ENCODE measurements around the gene CASTOR1. TPM values are rescaled to one million over a fixed set of nuclear protein-coding genes. Genes with fewer than 3 reads are reported as not detected.

CASTOR1 gene
- total RNA-seq, 8 experiments from 2014 or later: 1.7 to 13.6 (median 7.0) TPM

DNA sequence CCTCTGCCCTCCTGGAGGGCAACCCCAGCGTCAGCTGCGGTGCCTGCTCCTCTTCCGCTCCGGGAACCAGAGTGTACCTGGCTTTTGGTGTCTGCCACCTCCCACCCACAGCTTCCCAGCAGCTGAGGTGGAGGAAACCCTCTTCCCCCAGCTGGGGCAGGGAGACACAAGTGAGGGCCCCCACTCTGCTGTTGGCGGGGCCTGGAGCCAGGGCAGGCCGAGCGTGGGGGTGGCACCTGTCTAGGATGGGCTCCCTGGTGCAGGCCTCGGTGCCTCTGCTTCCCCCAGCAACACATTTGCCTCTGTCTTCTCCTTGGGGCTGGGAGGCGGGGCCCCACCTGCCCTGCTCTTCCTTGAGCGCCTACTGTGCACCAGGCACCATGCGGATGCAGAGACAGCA lies 29.0 kb downstream of the CASTOR1 start:
- in situ Hi-C loops (cut with MboI; ENCODE audit: low pct_unique_long_range_greater_than_20kb in 2 of 9, low sequenced_read_pairs in 9 of 9, unreplicated experiment in 9 of 9): loop anchor here in 1 of 9 experiments (10.0 kb wide), 1 partner anchor 155 kb away; no protein-coding TSS in a partner anchor
- 88 to 100% (median 98%) methylated on average over 2 to 7 of the region's 11 CpGs; no CpG with 5 or more reads in 7 of the 10 experiments for WGBS, 10 experiments

DNA sequence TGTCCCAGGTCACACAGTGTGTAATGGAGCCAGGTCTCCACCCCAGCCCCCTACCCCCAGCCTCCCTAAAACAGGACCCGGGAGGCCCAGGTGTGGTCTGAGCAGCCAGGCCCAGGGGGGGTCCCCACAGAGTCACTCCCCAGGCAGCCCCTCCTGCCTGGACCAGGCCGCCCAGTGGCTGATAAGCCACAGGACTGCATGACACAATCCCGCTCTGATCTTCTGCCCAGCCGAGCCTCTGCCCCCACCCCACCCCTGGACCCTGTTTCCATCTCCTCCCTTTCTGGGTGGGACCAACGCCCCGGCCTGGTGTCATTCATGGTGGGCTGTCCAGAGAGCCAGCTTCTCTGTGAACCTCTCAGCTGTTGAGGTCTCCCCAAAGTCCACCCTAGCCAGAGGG lies 35.0 kb downstream of the CASTOR1 start:
- in situ Hi-C loops (cut with MboI; ENCODE audit: low pct_unique_long_range_greater_than_20kb in 2 of 9, low sequenced_read_pairs in 9 of 9, unreplicated experiment in 9 of 9): no loop called here
- no peak for ATAC-seq (replicated peaks in 6 of 8)
- H3K4me1 ChIP-seq (replicated peaks in 1 of 2): peaks cover 23 to 35% of the 10 kb centered on the region in 2 donors
- WGBS, 10 experiments: 67% methylated on average over 1 of the region's 6 CpGs; no CpG with 5 or more reads in 9 of the 10 experiments
- H3K27ac ChIP-seq: peak overlapping the region; percentile 80 to 82
- no peak overlapping the region for H3K4me3 ChIP-seq

More for the DNA sequence above, 29.0 kb downstream of the CASTOR1 start:
- peaks cover 0 to 7% of the 10 kb centered on the region in 2 donors for H3K4me1 ChIP-seq (replicated peaks in 1 of 2)
- H3K27ac ChIP-seq: no peak overlapping the region
- H3K4me3 ChIP-seq: no peak overlapping the region
- ATAC-seq (replicated peaks in 6 of 8): no peak

DNA sequence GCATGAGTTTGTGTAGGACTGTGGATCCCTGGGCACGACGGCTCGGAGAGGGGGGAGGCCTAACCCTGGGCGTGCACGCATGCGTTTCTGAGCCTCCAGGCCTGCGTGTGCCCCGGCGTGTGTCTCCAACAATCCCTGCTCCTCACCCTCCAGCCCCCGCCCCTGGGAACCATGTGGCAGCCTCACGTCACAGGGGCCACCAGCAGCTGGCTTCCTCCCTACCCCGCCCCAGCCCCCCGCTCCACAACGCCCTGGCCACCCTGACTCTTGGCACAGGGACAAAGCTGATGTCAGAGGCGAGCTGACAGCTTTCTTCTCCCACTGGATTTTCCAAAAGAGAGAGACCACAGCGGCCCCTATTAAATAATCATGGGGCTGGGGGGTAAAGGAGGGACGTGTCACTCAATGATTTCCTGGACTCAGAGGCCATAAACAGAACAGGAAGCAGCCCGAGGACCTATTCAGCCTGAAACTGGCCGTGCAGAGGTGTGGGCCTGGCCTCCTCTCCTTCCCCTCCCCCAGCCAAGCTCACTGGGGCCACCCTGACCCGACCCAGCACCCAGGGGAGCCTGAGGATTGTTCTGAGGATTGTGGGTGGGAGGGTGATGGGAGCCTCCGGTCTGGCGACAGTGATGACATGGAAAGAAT lies 36.0 kb downstream of the CASTOR1 start:
- H3K27ac ChIP-seq: peak overlapping the region; percentile 80 to 82
- peak; percentile 30 to 76 (median 70) for ATAC-seq (replicated peaks in 6 of 8)
- in situ Hi-C loops (cut with MboI; ENCODE audit: low pct_unique_long_range_greater_than_20kb in 2 of 9, low sequenced_read_pairs in 9 of 9, unreplicated experiment in 9 of 9): no loop called here
- peaks cover 31 to 43% of the 10 kb centered on the region in 2 donors for H3K4me1 ChIP-seq (replicated peaks in 1 of 2)
- WGBS, 10 experiments: 27% methylated on average over 3 of the region's 22 CpGs; no CpG with 5 or more reads in 9 of the 10 experiments
- no peak overlapping the region for H3K4me3 ChIP-seq

- in situ Hi-C loops (cut with MboI; ENCODE audit: low pct_unique_long_range_greater_than_20kb in 2 of 9, low sequenced_read_pairs in 9 of 9, unreplicated experiment in 9 of 9): no loop called here
- H3K4me1 ChIP-seq (replicated peaks in 1 of 2): peaks cover 31 to 43% of the 10 kb centered on the region in 2 donors
- no peak overlapping the region for H3K4me3 ChIP-seq
- peak overlapping the region; percentile 52 to 82 for H3K27ac ChIP-seq
- ATAC-seq (replicated peaks in 6 of 8): peak in 5 of 8 experiments; percentile 1 to 8 (median 3)
- WGBS, 10 experiments: 50 to 100% (median 63%) methylated on average over 1 to 6 of the region's 22 CpGs; no CpG with 5 or more reads in 4 of the 10 experiments
These were observed 36.7 kb downstream of the CASTOR1 start for GRCh38 chr22:30252411-30253204.

GRCh38 chr22:30251711-30252110 lies 37.6 kb downstream of the CASTOR1 start:
- Histone ChIP-seq H3K4me1 (replicated peaks in 1 of 2) (peaks cover 36 to 49% of the 10 kb centered on the region in 2 donors), H3K27ac (peak overlapping the region; percentile 15 to 26), H3K4me3 (no peak overlapping the region)
- 15 to 90% (median 63%) methylated on average over 2 to 6 of the region's 10 CpGs; no CpG with 5 or more reads in 4 of the 10 experiments for WGBS, 10 experiments
- in situ Hi-C loops (cut with MboI; ENCODE audit: low pct_unique_long_range_greater_than_20kb in 2 of 9, low sequenced_read_pairs in 9 of 9, unreplicated experiment in 9 of 9): no loop called here
- no peak for ATAC-seq (replicated peaks in 6 of 8)

GRCh38 chr22:30250661-30251267 lies 38.5 kb downstream of the CASTOR1 start:
- ATAC-seq (replicated peaks in 6 of 8): no peak
- peaks cover 44 to 51% of the 10 kb centered on the region in 2 donors for H3K4me1 ChIP-seq (replicated peaks in 1 of 2)
- no peak overlapping the region for H3K27ac ChIP-seq
- H3K4me3 ChIP-seq: no peak overlapping the region
- WGBS, 10 experiments: 60 to 83% methylated on average over 1 of the region's 12 CpGs; no CpG with 5 or more reads in 8 of the 10 experiments
- in situ Hi-C loops (cut with MboI; ENCODE audit: low pct_unique_long_range_greater_than_20kb in 2 of 9, low sequenced_read_pairs in 9 of 9, unreplicated experiment in 9 of 9): no loop called here

DNA sequence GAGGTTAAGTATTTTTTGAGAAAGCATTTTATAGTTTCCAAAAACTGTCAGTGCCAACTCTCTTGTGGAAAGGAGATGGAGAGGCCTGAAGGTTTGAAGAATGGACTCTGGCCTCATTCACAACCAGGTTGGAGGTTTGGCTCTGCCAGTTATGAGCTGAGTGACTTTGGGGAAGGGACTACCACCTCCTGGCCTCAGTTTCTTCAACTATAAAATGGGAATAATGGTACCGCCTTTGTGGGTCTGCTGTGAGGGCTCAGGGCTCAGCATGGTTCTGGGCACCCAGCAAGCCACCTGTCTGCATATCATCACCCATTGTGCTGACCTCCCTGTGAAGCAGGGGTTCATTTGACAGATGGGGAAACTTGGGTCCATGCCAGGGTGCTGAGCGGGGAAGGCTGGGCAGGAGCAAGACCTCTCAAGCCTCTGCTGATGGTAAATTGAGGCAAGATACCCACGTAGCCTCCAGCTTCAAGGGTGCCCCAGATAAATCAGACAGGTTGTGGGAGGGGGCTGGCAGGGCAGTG lies 39.2 kb downstream of the CASTOR1 start:
- WGBS, 10 experiments: 100% methylated on average over 1 of the region's 3 CpGs; no CpG with 5 or more reads in 8 of the 10 experiments
- Histone ChIP-seq H3K27ac (no peak overlapping the region), H3K4me1 (replicated peaks in 1 of 2) (peaks cover 51 to 58% of the 10 kb centered on the region in 2 donors), H3K4me3 (no peak overlapping the region)
- no peak for ATAC-seq (replicated peaks in 6 of 8)
- in situ Hi-C loops (cut with MboI; ENCODE audit: low pct_unique_long_range_greater_than_20kb in 2 of 9, low sequenced_read_pairs in 9 of 9, unreplicated experiment in 9 of 9): no loop called here

GRCh38 chr22:30249049-30250038 lies 40.0 kb downstream of the CASTOR1 start:
- WGBS, 10 experiments: 0 to 100% (median 52%) methylated on average over 1 to 8 of the region's 27 CpGs; no CpG with 5 or more reads in 4 of the 10 experiments
- Histone ChIP-seq H3K4me3 (no peak overlapping the region), H3K4me1 (replicated peaks in 1 of 2) (peaks cover 52 to 58% of the 10 kb centered on the region in 2 donors), H3K27ac (no peak overlapping the region)
- ATAC-seq (replicated peaks in 6 of 8): peak in 7 of 8 experiments; percentile 5 to 40 (median 15)
- in situ Hi-C loops (cut with MboI; ENCODE audit: low pct_unique_long_range_greater_than_20kb in 2 of 9, low sequenced_read_pairs in 9 of 9, unreplicated experiment in 9 of 9): loop anchor here in 1 of 9 experiments (25.0 kb wide), 1 partner anchor 137 kb away; no protein-coding TSS in a partner anchor

GRCh38 chr22:30248484-30248883 lies 40.8 kb downstream of the CASTOR1 start:
- H3K4me3 ChIP-seq: no peak overlapping the region
- no peak for ATAC-seq (replicated peaks in 6 of 8)
- no peak overlapping the region for H3K27ac ChIP-seq
- WGBS, 10 experiments: 73 to 100% methylated on average over 1 to 2 of the region's 6 CpGs; no CpG with 5 or more reads in 8 of the 10 experiments
- peaks cover 46 to 50% of the 10 kb centered on the region in 2 donors for H3K4me1 ChIP-seq (replicated peaks in 1 of 2)
- in situ Hi-C loops (cut with MboI; ENCODE audit: low pct_unique_long_range_greater_than_20kb in 2 of 9, low sequenced_read_pairs in 9 of 9, unreplicated experiment in 9 of 9): loop anchor here in 1 of 9 experiments (25.0 kb wide), 1 partner anchor 136 kb away; no protein-coding TSS in a partner anchor

DNA sequence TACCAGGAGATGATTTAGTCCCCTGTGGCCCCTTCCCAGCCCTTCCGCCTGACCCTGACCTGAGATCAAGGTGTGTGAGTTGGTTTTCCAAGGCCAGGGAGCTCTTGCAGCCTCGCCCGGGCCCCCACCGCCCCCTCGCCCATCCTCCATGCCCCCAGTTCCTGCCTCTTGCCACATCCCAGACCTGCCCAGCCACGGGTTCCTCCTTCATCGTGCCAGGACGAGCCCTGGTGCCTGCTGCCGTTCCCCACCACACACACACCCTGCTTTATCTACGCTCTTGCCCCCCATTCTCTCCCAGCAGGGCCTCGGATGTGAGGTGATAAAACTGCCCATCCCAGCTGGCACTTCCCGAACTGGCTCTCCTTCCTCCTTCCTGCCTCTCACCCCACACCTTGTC lies 41.3 kb downstream of the CASTOR1 start:
- no peak for ATAC-seq (replicated peaks in 6 of 8)
- Histone ChIP-seq H3K27ac (no peak overlapping the region), H3K4me3 (no peak overlapping the region), H3K4me1 (replicated peaks in 1 of 2) (peaks cover 41 to 44% of the 10 kb centered on the region in 2 donors)
- in situ Hi-C loops (cut with MboI; ENCODE audit: low pct_unique_long_range_greater_than_20kb in 2 of 9, low sequenced_read_pairs in 9 of 9, unreplicated experiment in 9 of 9): loop anchor here in 1 of 9 experiments (25.0 kb wide), 1 partner anchor 136 kb away; no protein-coding TSS in a partner anchor
- 100% methylated on average over 1 to 2 of the region's 12 CpGs; no CpG with 5 or more reads in 8 of the 10 experiments for WGBS, 10 experiments

DNA sequence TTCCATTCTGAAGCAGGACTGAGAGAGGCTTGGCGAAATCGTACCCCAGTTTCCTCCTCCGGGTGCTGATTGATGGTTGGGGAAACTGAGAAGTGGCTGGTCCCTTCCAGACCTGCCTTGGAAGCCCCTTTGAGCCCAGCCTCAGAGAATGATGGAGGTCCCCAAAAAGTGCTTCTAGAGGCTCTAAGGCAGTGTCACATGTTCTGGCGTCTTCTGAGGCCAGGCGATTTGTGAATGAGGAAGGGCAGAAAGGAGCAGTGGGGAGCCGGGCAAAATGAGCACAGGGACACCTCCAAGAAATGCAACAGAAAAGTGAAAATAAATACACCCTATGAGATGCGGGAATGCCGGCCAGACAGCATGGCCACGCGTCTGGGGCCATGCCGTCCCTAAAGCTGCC lies 41.7 kb downstream of the CASTOR1 start:
- no peak overlapping the region for H3K4me3 ChIP-seq
- no peak for ATAC-seq (replicated peaks in 6 of 8)
- WGBS, 10 experiments: 90 to 100% (median 91%) methylated on average over 1 to 4 of the region's 11 CpGs; no CpG with 5 or more reads in 5 of the 10 experiments

More for the DNA sequence above, 41.7 kb downstream of the CASTOR1 start:
- in situ Hi-C loops (cut with MboI; ENCODE audit: low pct_unique_long_range_greater_than_20kb in 2 of 9, low sequenced_read_pairs in 9 of 9, unreplicated experiment in 9 of 9): loop anchor here in 1 of 9 experiments (25.0 kb wide), 1 partner anchor 135 kb away; no protein-coding TSS in a partner anchor
- no peak overlapping the region for H3K27ac ChIP-seq
- H3K4me1 ChIP-seq (replicated peaks in 1 of 2): peaks cover 36 to 40% of the 10 kb centered on the region in 2 donors

Data from motor neuron (in vitro differentiated cells).